HepG2 (cell line): Measurements from ENCODE around the gene CCDC9B. TPM values are rescaled to one million over a fixed set of nuclear protein-coding genes. Genes with fewer than 3 reads are reported as not detected.
A peak's percentile ranks its signal among the peaks of the same experiment; 100 is the strongest.

Experiments used
- ATAC-seq: fragments of 200-7000 bp; cut with Tn5 transposase; 3 replicates; pipeline ENCODE4 v1.9.1; 2020; ENCODE audit warnings: mild to moderate bottlenecking, moderate library complexity
- BruUV-seq: library from RNA; stranded (reverse); fragments of 400-500 nt; replicated peaks from 2 replicates; lab custom pipeline; 2021; lab: Mats Ljungman, UMichigan
- CTCF ChIA-PET: fragments of 300-600 bp; formaldehyde crosslinking; extraction: SDS; loops from one replicate; lab custom pipeline; 2021; ENCODE audit warnings: low total read pairs, inconsistent platforms, low intra/inter-chr PET ratio; lab: Yijun Ruan, JAX
- POLR2A ChIA-PET: fragments of 350-600 bp; sonication (Branson Sonifier 250); formaldehyde crosslinking; loops from one replicate; lab custom pipeline; 2020; ENCODE audit warnings: antibody characterized with exemption, inconsistent platforms; lab: Yijun Ruan, JAX
- DNase-seq: peaks from one replicate; pipeline ENCODE4 v3.0.0-alpha.2; 2015; ENCODE audit warnings: low spot score
- FAIRE-seq: peaks from 3 replicates; lab custom pipeline; 2011; peaks lifted over from hg19 to GRCh38; lab: Jason Lieb, UNC
- H2AFZ ChIP-seq: one replicate; pipeline ENCODE4 v1.6.1; 2011; ENCODE audit warnings: low read length, inconsistent platforms
- H3K27ac ChIP-seq: fragments of 300-600 bp; 3 replicates; pipeline ENCODE4 v1.8.0; 2011; ENCODE audit warnings: mixed run types, mild to moderate bottlenecking, mixed read lengths, low read length, inconsistent platforms; ENCODE audit not compliant: insufficient read depth; ENCODE audit errors: extremely low read length
- H3K27me3 ChIP-seq, 2 experiments: fragments of 200-600 bp in 1 of 2; 2 replicates in 1 of 2; 3 replicates in 1 of 2; pipeline versions ENCODE4 v1.6.0 to v1.8.0; 2011; ENCODE audit warnings: low read length in 2 of 2, mild to moderate bottlenecking in 2 of 2, moderate library complexity in 2 of 2, inconsistent platforms in 1 of 2; ENCODE audit not compliant: insufficient read depth in 2 of 2, control insufficient read depth in 1 of 2
- H3K36me3 ChIP-seq, 2 experiments: fragments of 200-600 bp in 1 of 2; replicated peaks in 1 of 2; 2 replicates in 1 of 2; 3 replicates in 1 of 2; pipeline versions ENCODE4 v1.5.1 to v1.8.0; 2011; ENCODE audit warnings: low read length in 2 of 2, inconsistent platforms in 1 of 2; ENCODE audit not compliant: insufficient read depth in 2 of 2, control insufficient read depth in 1 of 2
- H3K4me1 ChIP-seq: 2 replicates; pipeline ENCODE4 v1.5.1; 2012; ENCODE audit warnings: low read length, inconsistent platforms; ENCODE audit not compliant: insufficient read depth
- H3K4me2 ChIP-seq: 2 replicates; pipeline ENCODE4 v1.6.0; 2011; ENCODE audit warnings: low read depth, low read length, inconsistent platforms
- H3K4me3 ChIP-seq, 3 experiments: fragments of 200-600 bp in 1 of 3; sonication (generic), shearing (Covaris generic) in 1 of 3; replicated peaks in 1 of 3; 2 replicates each; pipeline ENCODE4 v1.5.1; 2011 to 2016; ENCODE audit warnings: low read length in 3 of 3, inconsistent platforms in 2 of 3, low read depth in 2 of 3, mild to moderate bottlenecking in 2 of 3, control low read depth in 1 of 3, mixed read lengths in 1 of 3; ENCODE audit not compliant: insufficient read depth in 1 of 3
- H3K79me2 ChIP-seq: one replicate; pipeline ENCODE4 v1.6.1; 2011; ENCODE audit warnings: low read length, inconsistent platforms; ENCODE audit not compliant: insufficient read depth
- H3K9ac ChIP-seq: 2 replicates; pipeline ENCODE4 v1.6.0; 2011; ENCODE audit warnings: mild to moderate bottlenecking, low read depth, low read length, inconsistent platforms; ENCODE audit not compliant: insufficient read depth
- H3K9me3 ChIP-seq: 2 replicates; pipeline ENCODE4 v1.5.1; 2012; ENCODE audit warnings: mild to moderate bottlenecking, low read length
- H4K20me1 ChIP-seq: 2 replicates; pipeline ENCODE4 v1.6.0; 2011; ENCODE audit warnings: inconsistent platforms, mild to moderate bottlenecking, low read length, moderate library complexity; ENCODE audit not compliant: insufficient read depth
- ATRX ChIP-seq: sonication (generic); formaldehyde crosslinking; IDR thresholded peaks from 2 replicates; pipeline ENCODE4 v1.4.0; 2020; ENCODE audit warnings: missing genetic modification reagents, borderline replicate concordance
- CCAR2 ChIP-seq: fragments of 200-400 bp; formaldehyde crosslinking; optimal IDR thresholded peaks from 2 replicates; pipeline ENCODE3; 2018; ENCODE audit warnings: low read depth, mild to moderate bottlenecking, low read length, moderate library complexity
- ETV6 ChIP-seq: sonication (generic); formaldehyde crosslinking; conservative IDR thresholded peaks from 2 replicates; pipeline ENCODE4 v1.4.0; 2020; ENCODE audit warnings: missing genetic modification reagents
- TSC22D2 ChIP-seq: sonication (generic); formaldehyde crosslinking; IDR thresholded peaks from 2 replicates; pipeline ENCODE4 v1.5.1; 2020; ENCODE audit warnings: missing genetic modification reagents, mild to moderate bottlenecking, borderline replicate concordance
- ZNF292 ChIP-seq: sonication (generic); formaldehyde crosslinking; IDR thresholded peaks from 2 replicates; pipeline ENCODE4 v1.8.1; 2022; ENCODE audit warnings: mild to moderate bottlenecking, low read depth, missing genetic modification reagents, borderline replicate concordance
- ZNF644 ChIP-seq: IDR thresholded peaks from 2 replicates; pipeline ENCODE4 v1.6.1; 2016; ENCODE audit warnings: low read depth
- ZNF749 ChIP-seq: sonication (generic); formaldehyde crosslinking; IDR thresholded peaks from 2 replicates; pipeline ENCODE4 v1.8.0; 2022; ENCODE audit warnings: mild to moderate bottlenecking, missing genetic modification reagents, moderate library complexity, borderline replicate concordance
- ZNF878 ChIP-seq: sonication (generic); formaldehyde crosslinking; IDR thresholded peaks from 2 replicates; pipeline ENCODE4 v1.8.1; 2023; ENCODE audit warnings: mild to moderate bottlenecking, missing genetic modification reagents, moderate library complexity
- WGBS: methylation state at CpG from one replicate; pipeline ENCODE4 v1.1.6; 2017; ENCODE audit warnings: low lambda C conversion rate; 5-methylcytosine and 5-hydroxymethylcytosine counted together
- in situ Hi-C: cut with HindIII; loops from 2 replicates; pipeline ENCODE4 v1.10.0; 2017; ENCODE audit warnings: low pct_unique_long_range_greater_than_20kb; ENCODE audit not compliant: extremely low pct_ligation_motif_present
- intact Hi-C: fragments of 100-400 bp; cut with micrococcal nuclease; formaldehyde crosslinking; loops from one replicate; pipeline ENCODE4 v1.10.0; 2022; ENCODE audit not compliant: unreplicated experiment
- polyA plus RNA-seq, 8 experiments: library from polyadenylated mRNA; depleted of rRNA in 3 of 8; stranded (reverse) in 7 of 8; unstranded in 1 of 8; fragments of >200 nt; fragmentation: Illumina TruSeq in 4 of 8; extraction: Trizol in 4 of 8; gene quantifications; 2 replicates each; pipeline versions ENCODE4 v1.2.1 to v1.2.3, GENCODE V29; 2011 to 2016; ENCODE audit warnings: low read depth in 4 of 8, missing spikeins in 1 of 8, mixed read lengths in 1 of 8; ENCODE audit not compliant: insufficient read depth in 1 of 8
- total RNA-seq, 5 experiments: library from RNA; depleted of rRNA; stranded (reverse); fragments of >200 nt; fragmentation: Illumina TruSeq; extraction: Trizol; gene quantifications; 2 replicates each; pipeline ENCODE4 v1.2.3, GENCODE V29; 2016; ENCODE audit warnings: low read depth in 1 of 5
- TF ChIP-seq, protein P1 (sequence below): sonication (generic); formaldehyde crosslinking; IDR thresholded peaks from 2 replicates; pipeline ENCODE4 v1.4.0; 2020; ENCODE audit warnings: missing genetic modification reagents
- TF ChIP-seq, protein P2 (sequence below): sonication (generic); formaldehyde crosslinking; IDR thresholded peaks from 2 replicates; pipeline ENCODE4 v1.4.0; 2020; ENCODE audit warnings: missing genetic modification reagents
- TF ChIP-seq, protein P3 (sequence below): IDR thresholded peaks from 2 replicates; pipeline ENCODE4 v1.6.1; 2016; ENCODE audit warnings: mild to moderate bottlenecking, missing biosample characterization, missing genetic modification reagents
- TF ChIP-seq, protein P4 (sequence below): sonication (generic); formaldehyde crosslinking; IDR thresholded peaks from 2 replicates; pipeline ENCODE4 v1.4.0; 2020; ENCODE audit warnings: mild to moderate bottlenecking, missing genetic modification reagents, borderline replicate concordance
- TF ChIP-seq, protein P5 (sequence below): sonication (generic); formaldehyde crosslinking; IDR thresholded peaks from 2 replicates; pipeline ENCODE4 v1.4.0; 2020; ENCODE audit warnings: missing genetic modification reagents

CCDC9B gene
- total and polyA plus RNA-seq, 2 of the 13 experiments (the other 11 are each of a cell fraction or from before 2014, with no cell fraction given): 0.98 to 1.6 TPM

DNA sequence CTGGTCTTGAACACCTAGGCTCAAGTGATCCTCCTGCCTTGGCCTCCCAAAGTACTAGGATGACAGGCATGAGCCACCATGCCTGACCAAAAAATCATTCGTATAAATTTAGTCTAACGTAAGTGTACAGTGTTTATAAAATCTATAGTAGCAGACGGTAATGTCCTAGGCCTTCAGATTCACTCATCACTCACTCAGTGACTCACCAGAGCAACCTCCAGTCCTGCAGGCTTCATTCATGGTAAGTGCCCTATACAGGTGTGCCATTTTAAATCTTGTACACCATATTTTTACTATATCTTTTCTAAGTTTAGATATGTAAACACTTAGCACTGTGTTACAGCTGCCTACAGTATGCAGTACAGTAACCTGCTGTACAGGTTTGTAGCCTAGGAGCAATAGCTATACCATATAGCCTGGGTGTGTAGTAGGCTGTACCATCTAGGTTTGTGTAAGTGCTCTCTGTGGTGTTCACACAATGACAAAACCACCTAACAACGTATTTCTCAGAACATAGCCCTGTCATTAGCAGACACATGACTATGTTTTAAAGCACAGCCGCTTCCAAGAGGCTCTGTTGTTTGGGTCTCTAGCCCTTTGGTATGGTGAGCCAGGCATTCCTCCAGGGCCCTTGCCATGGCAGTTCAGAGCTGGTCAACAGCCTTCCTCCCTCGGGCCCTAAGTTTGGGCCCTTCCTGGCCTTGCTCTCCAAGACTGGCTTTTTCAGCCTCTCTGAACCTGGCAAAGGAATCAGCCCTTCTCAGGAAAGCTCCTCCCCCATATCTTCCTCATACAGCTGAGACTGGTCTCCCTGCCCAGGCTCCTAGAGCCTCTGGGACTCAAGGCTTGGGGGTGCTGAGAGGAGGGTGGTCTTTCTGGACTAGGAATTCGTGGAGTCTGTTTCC, 1.9 kb upstream of the CCDC9B start:
- no peak overlapping the region for H3K4me3 ChIP-seq
- no peak for ATAC-seq
- TF ChIP-seq, protein P1, sequence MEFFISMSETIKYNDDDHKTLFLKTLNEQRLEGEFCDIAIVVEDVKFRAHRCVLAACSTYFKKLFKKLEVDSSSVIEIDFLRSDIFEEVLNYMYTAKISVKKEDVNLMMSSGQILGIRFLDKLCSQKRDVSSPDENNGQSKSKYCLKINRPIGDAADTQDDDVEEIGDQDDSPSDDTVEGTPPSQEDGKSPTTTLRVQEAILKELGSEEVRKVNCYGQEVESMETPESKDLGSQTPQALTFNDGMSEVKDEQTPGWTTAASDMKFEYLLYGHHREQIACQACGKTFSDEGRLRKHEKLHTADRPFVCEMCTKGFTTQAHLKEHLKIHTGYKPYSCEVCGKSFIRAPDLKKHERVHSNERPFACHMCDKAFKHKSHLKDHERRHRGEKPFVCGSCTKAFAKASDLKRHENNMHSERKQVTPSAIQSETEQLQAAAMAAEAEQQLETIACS (CRISPR knock-in tag): no peak
- TF ChIP-seq CCAR2 (no peak), ZNF878 (CRISPR knock-in tag) (no peak), ATRX (CRISPR knock-in tag) (no peak), ZNF292 (CRISPR knock-in tag) (no peak), ZNF749 (CRISPR knock-in tag) (no peak), TSC22D2 (CRISPR knock-in tag) (no peak), ETV6 (CRISPR knock-in tag) (no peak), ZNF644 (CRISPR knock-in tag) (no peak)
- TF ChIP-seq, protein P2, sequence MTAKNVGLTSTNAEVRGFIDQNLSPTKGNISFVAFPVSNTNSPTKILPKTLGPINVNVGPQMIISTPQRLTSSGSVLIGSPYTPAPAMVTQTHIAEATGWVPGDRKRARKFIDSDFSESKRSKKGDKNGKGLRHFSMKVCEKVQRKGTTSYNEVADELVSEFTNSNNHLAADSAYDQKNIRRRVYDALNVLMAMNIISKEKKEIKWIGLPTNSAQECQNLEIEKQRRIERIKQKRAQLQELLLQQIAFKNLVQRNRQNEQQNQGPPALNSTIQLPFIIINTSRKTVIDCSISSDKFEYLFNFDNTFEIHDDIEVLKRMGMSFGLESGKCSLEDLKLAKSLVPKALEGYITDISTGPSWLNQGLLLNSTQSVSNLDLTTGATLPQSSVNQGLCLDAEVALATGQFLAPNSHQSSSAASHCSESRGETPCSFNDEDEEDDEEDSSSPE: no peak
- TF ChIP-seq, protein P3, sequence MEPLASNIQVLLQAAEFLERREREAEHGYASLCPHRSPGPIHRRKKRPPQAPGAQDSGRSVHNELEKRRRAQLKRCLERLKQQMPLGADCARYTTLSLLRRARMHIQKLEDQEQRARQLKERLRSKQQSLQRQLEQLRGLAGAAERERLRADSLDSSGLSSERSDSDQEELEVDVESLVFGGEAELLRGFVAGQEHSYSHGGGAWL (CRISPR knock-in tag): no peak
- TF ChIP-seq, protein P4, sequence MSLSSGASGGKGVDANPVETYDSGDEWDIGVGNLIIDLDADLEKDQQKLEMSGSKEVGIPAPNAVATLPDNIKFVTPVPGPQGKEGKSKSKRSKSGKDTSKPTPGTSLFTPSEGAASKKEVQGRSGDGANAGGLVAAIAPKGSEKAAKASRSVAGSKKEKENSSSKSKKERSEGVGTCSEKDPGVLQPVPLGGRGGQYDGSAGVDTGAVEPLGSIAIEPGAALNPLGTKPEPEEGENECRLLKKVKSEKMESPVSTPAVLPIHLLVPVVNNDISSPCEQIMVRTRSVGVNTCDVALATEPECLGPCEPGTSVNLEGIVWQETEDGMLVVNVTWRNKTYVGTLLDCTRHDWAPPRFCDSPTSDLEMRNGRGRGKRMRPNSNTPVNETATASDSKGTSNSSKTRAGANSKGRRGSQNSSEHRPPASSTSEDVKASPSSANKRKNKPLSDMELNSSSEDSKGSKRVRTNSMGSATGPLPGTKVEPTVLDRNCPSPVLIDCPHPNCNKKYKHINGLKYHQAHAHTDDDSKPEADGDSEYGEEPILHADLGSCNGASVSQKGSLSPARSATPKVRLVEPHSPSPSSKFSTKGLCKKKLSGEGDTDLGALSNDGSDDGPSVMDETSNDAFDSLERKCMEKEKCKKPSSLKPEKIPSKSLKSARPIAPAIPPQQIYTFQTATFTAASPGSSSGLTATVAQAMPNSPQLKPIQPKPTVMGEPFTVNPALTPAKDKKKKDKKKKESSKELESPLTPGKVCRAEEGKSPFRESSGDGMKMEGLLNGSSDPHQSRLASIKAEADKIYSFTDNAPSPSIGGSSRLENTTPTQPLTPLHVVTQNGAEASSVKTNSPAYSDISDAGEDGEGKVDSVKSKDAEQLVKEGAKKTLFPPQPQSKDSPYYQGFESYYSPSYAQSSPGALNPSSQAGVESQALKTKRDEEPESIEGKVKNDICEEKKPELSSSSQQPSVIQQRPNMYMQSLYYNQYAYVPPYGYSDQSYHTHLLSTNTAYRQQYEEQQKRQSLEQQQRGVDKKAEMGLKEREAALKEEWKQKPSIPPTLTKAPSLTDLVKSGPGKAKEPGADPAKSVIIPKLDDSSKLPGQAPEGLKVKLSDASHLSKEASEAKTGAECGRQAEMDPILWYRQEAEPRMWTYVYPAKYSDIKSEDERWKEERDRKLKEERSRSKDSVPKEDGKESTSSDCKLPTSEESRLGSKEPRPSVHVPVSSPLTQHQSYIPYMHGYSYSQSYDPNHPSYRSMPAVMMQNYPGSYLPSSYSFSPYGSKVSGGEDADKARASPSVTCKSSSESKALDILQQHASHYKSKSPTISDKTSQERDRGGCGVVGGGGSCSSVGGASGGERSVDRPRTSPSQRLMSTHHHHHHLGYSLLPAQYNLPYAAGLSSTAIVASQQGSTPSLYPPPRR (CRISPR knock-in tag): no peak
- TF ChIP-seq, protein P5, sequence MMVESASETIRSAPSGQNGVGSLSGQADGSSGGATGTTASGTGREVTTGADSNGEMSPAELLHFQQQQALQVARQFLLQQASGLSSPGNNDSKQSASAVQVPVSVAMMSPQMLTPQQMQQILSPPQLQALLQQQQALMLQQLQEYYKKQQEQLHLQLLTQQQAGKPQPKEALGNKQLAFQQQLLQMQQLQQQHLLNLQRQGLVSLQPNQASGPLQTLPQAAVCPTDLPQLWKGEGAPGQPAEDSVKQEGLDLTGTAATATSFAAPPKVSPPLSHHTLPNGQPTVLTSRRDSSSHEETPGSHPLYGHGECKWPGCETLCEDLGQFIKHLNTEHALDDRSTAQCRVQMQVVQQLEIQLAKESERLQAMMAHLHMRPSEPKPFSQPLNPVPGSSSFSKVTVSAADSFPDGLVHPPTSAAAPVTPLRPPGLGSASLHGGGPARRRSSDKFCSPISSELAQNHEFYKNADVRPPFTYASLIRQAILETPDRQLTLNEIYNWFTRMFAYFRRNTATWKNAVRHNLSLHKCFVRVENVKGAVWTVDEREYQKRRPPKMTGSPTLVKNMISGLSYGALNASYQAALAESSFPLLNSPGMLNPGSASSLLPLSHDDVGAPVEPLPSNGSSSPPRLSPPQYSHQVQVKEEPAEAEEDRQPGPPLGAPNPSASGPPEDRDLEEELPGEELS: no peak

More for the DNA sequence above, 1.9 kb upstream of the CCDC9B start:
- peak overlapping the region; percentile 30; the same call in 1 of the 2 replicates for H3K4me2 ChIP-seq
- no peaks in the 10 kb centered on the region for H3K79me2 ChIP-seq
- BruUV-seq: no TSS peak
- WGBS: 8% methylated on average over 5 of the region's 7 CpGs
- in situ Hi-C loops: no loop called here
- FAIRE-seq (no peak), DNase-seq (no peak)
- H3K27ac ChIP-seq: no peak overlapping the region
- H2AFZ ChIP-seq: no peak overlapping the region
- H4K20me1 ChIP-seq: peaks cover 4% of the 10 kb centered on the region; the same call in 1 of the 2 replicates
- peaks cover 83% of the 10 kb centered on the region for H3K4me1 ChIP-seq
- H3K36me3 ChIP-seq: no peaks in the 10 kb centered on the region
- ChIA-PET POLR2A (interaction anchor here (2.1 kb wide), 1 partner anchor 20 kb away, joined by 5 read pairs; the partner anchor contains the start of gene INAFM2), CTCF (no interaction called here)
- H3K9me3 ChIP-seq: no peaks in the 10 kb centered on the region
- H3K27me3 ChIP-seq: no peaks in the 10 kb centered on the region; a peak in 1 of 5 replicates
- H3K9ac ChIP-seq: no peak overlapping the region
- intact Hi-C loops: no loop called here
